Trophoblast cell (in vitro differentiated cells and primary cell): ENCODE measurements around the gene LMAN1L.
A peak's percentile ranks its signal among the peaks of the same experiment; 100 is the strongest.

Experiments used
- DNase-seq, 2 donors: peaks; one replicate each; pipeline ENCODE4 v3.0.0-alpha.2; 2016
- H2AFZ ChIP-seq: 2 replicates; pipeline ENCODE4 v1.6.1; 2013; ENCODE audit warnings: low read length, moderate library complexity, mild to moderate bottlenecking; ENCODE audit not compliant: insufficient read depth, poor library complexity
- H2AK5ac ChIP-seq: 2 replicates; pipeline ENCODE4 v1.6.1; 2013; ENCODE audit warnings: mild to moderate bottlenecking, low read length
- H2BK120ac ChIP-seq: 2 replicates; pipeline ENCODE4 v1.6.1; 2013; ENCODE audit warnings: low read length, mild to moderate bottlenecking, moderate library complexity; ENCODE audit not compliant: insufficient read depth, poor library complexity
- H2BK12ac ChIP-seq: 2 replicates; pipeline ENCODE4 v1.6.1; 2013; ENCODE audit warnings: mild to moderate bottlenecking, low read length, moderate library complexity
- H2BK5ac ChIP-seq: 2 replicates; pipeline ENCODE4 v1.6.1; 2013; ENCODE audit warnings: low read length, low read depth, moderate library complexity, mild to moderate bottlenecking; ENCODE audit not compliant: poor library complexity
- H3K14ac ChIP-seq: 2 replicates; pipeline ENCODE4 v1.6.1; 2013; ENCODE audit warnings: mild to moderate bottlenecking, low read length
- H3K18ac ChIP-seq: 2 replicates; pipeline ENCODE4 v1.6.1; 2013; ENCODE audit warnings: mild to moderate bottlenecking, low read length
- H3K23ac ChIP-seq: 2 replicates; pipeline ENCODE4 v1.6.1; 2013; ENCODE audit warnings: low read length
- H3K27ac ChIP-seq: 2 replicates; pipeline ENCODE4 v1.5.1; 2013; ENCODE audit warnings: low read depth, mild to moderate bottlenecking, inconsistent platforms, low read length, moderate library complexity
- H3K27me3 ChIP-seq: 2 replicates; pipeline ENCODE4 v1.6.1; 2013; ENCODE audit warnings: inconsistent platforms, mild to moderate bottlenecking, low read length, moderate library complexity; ENCODE audit not compliant: insufficient read depth
- H3K36me3 ChIP-seq, 2 experiments: 1 replicate in 1 of 2; 2 replicates in 1 of 2; pipeline ENCODE4 v1.6.1; 2013; ENCODE audit warnings: low read length in 2 of 2, mild to moderate bottlenecking in 2 of 2, moderate library complexity in 1 of 2; ENCODE audit not compliant: insufficient read depth in 2 of 2, control insufficient read depth in 1 of 2
- H3K4ac ChIP-seq: 2 replicates; pipeline ENCODE4 v1.6.1; 2013; ENCODE audit warnings: low read depth, mild to moderate bottlenecking, low read length, moderate library complexity
- H3K4me1 ChIP-seq, 2 experiments: 1 replicate in 1 of 2; 2 replicates in 1 of 2; pipeline ENCODE4 v1.6.1; 2013; ENCODE audit warnings: low read length in 2 of 2, mild to moderate bottlenecking in 2 of 2, moderate library complexity in 1 of 2; ENCODE audit not compliant: insufficient read depth in 2 of 2, control insufficient read depth in 1 of 2
- H3K4me2 ChIP-seq: 2 replicates; pipeline ENCODE4 v1.6.1; 2013; ENCODE audit warnings: inconsistent platforms, mild to moderate bottlenecking, low read length, moderate library complexity
- H3K4me3 ChIP-seq: 2 replicates; pipeline ENCODE4 v1.5.1; 2013; ENCODE audit warnings: mild to moderate bottlenecking, low read depth, low read length, inconsistent platforms
- H3K79me1 ChIP-seq: one replicate; pipeline ENCODE4 v1.6.1; 2013; ENCODE audit warnings: low read length
- H3K79me2 ChIP-seq: 2 replicates; pipeline ENCODE4 v1.6.1; 2013; ENCODE audit warnings: low read length, mild to moderate bottlenecking; ENCODE audit not compliant: control insufficient read depth, insufficient read depth, poor library complexity
- H3K9ac ChIP-seq: 2 replicates; pipeline ENCODE4 v1.6.1; 2013; ENCODE audit warnings: mild to moderate bottlenecking, low read length
- H3K9me3 ChIP-seq: 2 replicates; pipeline ENCODE4 v1.6.1; 2013; ENCODE audit warnings: low read depth, mild to moderate bottlenecking, control low read depth, inconsistent platforms, low read length; ENCODE audit not compliant: insufficient read depth
- H4K12ac ChIP-seq: 2 replicates; pipeline ENCODE4 v1.6.1; 2013; ENCODE audit warnings: low read depth, mild to moderate bottlenecking, low read length, moderate library complexity
- H4K8ac ChIP-seq: 2 replicates; pipeline ENCODE4 v1.6.1; 2013; ENCODE audit warnings: low read depth, mild to moderate bottlenecking, low read length, moderate library complexity
- H4K91ac ChIP-seq: one replicate; pipeline ENCODE4 v1.6.1; 2013; ENCODE audit warnings: low read depth, mild to moderate bottlenecking, low read length, moderate library complexity
- WGBS: extraction: QIAGEN DNeasy Blood & Tissue Kit; methylation state at CpG from one replicate; pipeline ENCODE4 v1.1.7; 2013; ENCODE audit warnings: missing lambda C conversion rate; ENCODE audit not compliant: insufficient read length, insufficient coverage; ENCODE audit errors: extremely low coverage; 5-methylcytosine and 5-hydroxymethylcytosine counted together

LMAN1L gene

DNA sequence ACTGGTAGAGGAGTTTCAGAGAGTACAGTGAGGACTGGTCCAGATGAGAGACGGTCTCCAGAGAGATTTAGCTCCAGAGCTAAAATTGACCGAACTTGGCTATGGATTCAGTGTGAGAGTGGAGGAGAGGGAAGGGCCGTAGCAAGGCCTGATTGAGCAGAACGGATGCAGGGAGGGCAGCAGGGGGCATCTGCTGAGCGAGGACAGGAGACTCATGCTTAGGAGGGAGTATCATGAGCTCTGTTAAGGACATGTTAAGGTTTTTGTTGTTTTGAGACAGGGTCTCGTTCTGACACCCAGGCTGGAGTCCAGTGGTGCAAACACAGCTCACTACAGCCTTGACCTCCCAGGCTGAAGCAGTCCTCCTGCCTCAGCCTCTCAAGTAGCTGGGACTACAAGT, 7.7 kb upstream of the LMAN1L start:
- H3K9ac ChIP-seq = no peak overlapping the region
- no peaks in the 10 kb centered on the region for H3K79me2 ChIP-seq
- H3K14ac ChIP-seq = no peak overlapping the region
- no peak overlapping the region for H3K4me3 ChIP-seq
- H3K9me3 ChIP-seq = no peaks in the 10 kb centered on the region
- no peak overlapping the region for H4K91ac ChIP-seq
- no peaks in the 10 kb centered on the region for H3K27me3 ChIP-seq
- no peaks in the 10 kb centered on the region for H3K4me1 ChIP-seq
- H2AFZ ChIP-seq = no peak overlapping the region
- no peak overlapping the region for H4K12ac ChIP-seq
- H3K4ac ChIP-seq = no peak overlapping the region
- H2AK5ac ChIP-seq = no peak overlapping the region
- H3K18ac ChIP-seq = no peak overlapping the region
- H2BK12ac ChIP-seq = no peak overlapping the region
- H3K27ac ChIP-seq = no peak overlapping the region
- peaks cover 33 to 41% of the 10 kb centered on the region in 2 experiments for H3K36me3 ChIP-seq
- H4K8ac ChIP-seq = no peak overlapping the region
- H2BK120ac ChIP-seq = no peak overlapping the region
- DNase-seq = no peak
- no peak overlapping the region for H2BK5ac ChIP-seq
- H3K79me1 ChIP-seq = no peaks in the 10 kb centered on the region
- no peak overlapping the region for H3K4me2 ChIP-seq
- no CpG with 5 or more reads among the region's 6 CpGs for WGBS
- H3K23ac ChIP-seq = no peak overlapping the region

DNA sequence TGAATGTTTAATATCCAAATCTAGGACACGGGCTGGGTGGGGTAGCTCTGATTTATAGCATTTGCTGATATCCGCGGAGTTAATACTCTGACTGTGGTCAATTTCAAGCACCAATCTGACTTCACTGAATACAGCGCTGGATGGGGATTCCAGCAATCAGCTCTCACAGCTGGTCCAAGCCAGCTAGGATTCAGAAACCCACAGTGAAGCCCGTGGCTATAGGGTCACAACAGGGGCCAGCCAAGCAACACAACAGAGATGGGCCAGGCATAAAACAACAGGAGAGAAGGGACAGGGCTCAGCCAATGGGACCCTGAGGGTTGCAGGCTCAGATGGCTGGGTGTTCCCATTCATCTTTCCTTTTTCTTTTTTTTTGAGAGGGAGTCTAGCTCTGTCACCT, 5.4 kb upstream of the LMAN1L start:
- Histone ChIP-seq H3K18ac (no peak overlapping the region), H4K8ac (no peak overlapping the region), H2BK12ac (no peak overlapping the region), H2AFZ (no peak overlapping the region), H3K4me1 (no peaks in the 10 kb centered on the region), H4K91ac (no peak overlapping the region), H2BK120ac (no peak overlapping the region), H3K9me3 (no peaks in the 10 kb centered on the region), H3K9ac (no peak overlapping the region), H4K12ac (no peak overlapping the region), H3K23ac (no peak overlapping the region), H3K4me2 (no peak overlapping the region), H2AK5ac (no peak overlapping the region), H2BK5ac (no peak overlapping the region), H3K79me2 (no peaks in the 10 kb centered on the region), H3K27ac (no peak overlapping the region), H3K36me3 (peaks cover 15 to 18% of the 10 kb centered on the region in 2 experiments), H3K14ac (no peak overlapping the region), H3K27me3 (no peaks in the 10 kb centered on the region), H3K4ac (no peak overlapping the region), H3K79me1 (no peaks in the 10 kb centered on the region), H3K4me3 (no peak overlapping the region)
- no peak for DNase-seq
- WGBS = no CpG with 5 or more reads among the region's 5 CpGs

DNA sequence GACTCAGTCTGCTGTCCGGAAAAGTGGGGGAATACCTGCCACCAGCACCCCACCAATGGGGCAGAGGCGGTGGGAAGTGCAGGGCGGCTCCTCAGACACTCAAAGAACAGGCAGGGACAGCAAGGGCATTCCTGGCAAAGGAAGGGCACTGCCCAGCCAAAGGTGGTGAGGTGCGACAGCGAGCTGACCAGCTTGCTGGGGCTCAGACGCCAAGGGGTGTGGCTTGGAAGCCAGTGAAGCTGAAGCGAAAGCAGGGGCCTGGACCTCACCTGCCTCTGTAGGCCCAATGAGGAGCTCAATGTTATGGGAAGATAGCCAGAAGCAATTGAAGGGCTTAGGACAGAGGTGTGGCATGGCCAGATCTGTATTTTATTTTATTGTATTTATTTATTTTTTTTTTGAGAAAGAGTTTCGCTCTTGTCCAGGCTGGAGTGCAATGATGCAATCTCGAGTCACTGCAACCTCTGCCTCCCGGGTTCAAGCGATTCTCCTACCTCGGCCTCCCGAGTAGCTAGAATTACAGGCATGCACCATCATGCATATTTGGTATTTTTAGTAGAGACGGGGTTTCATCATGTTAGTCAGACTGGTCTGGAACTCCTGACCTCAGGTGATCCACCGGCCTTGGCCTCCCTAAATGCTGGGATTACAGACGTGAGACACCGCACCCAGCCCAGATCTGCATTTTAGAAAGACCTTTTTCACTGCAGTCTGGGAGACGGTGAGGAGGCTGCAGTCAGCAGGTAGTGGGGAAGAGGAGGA, 4.4 kb upstream of the LMAN1L start:
- no peak overlapping the region for H4K91ac ChIP-seq
- no peak overlapping the region for H4K12ac ChIP-seq
- no peak overlapping the region for H3K4me3 ChIP-seq
- peaks cover 7 to 9% of the 10 kb centered on the region in 2 experiments for H3K36me3 ChIP-seq
- WGBS = no CpG with 5 or more reads among the region's 18 CpGs
- no peak overlapping the region for H2BK12ac ChIP-seq
- H3K27ac ChIP-seq = no peak overlapping the region
- H3K18ac ChIP-seq = no peak overlapping the region
- no peak overlapping the region for H3K9ac ChIP-seq
- no peak overlapping the region for H2BK5ac ChIP-seq
- no peaks in the 10 kb centered on the region for H3K79me2 ChIP-seq
- H2AFZ ChIP-seq = no peak overlapping the region
- no peak overlapping the region for H3K14ac ChIP-seq
- H3K27me3 ChIP-seq = no peaks in the 10 kb centered on the region
- no peaks in the 10 kb centered on the region for H3K79me1 ChIP-seq
- no peak overlapping the region for H4K8ac ChIP-seq
- H3K9me3 ChIP-seq = peaks cover 2% of the 10 kb centered on the region
- no peaks in the 10 kb centered on the region for H3K4me1 ChIP-seq
- no peak overlapping the region for H3K4me2 ChIP-seq
- H3K23ac ChIP-seq = no peak overlapping the region
- no peak overlapping the region for H2AK5ac ChIP-seq
- DNase-seq = peak; percentile 84 to 89
- H3K4ac ChIP-seq = no peak overlapping the region
- H2BK120ac ChIP-seq = no peak overlapping the region

DNA sequence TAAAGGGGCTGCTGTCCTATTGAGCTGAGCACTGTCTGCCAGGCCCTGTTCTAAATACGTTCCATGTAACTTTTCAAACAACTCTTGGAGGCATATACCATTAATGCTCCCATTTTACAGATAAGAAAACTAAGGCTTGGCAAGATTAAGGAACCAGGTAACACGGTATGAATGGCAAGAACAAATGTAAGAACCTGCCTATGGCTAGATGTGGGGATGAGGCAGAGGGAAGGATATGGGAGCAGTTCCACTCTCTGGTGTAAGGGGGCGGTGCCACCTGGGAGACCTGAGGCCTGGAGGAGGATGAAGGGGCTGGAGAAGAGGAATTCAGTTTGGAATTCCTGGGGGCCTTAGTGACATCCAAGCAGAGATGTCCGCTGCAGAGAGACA, 3.8 kb upstream of the LMAN1L start:
- no peak overlapping the region for H3K14ac ChIP-seq
- H2AK5ac ChIP-seq = no peak overlapping the region
- H3K4ac ChIP-seq = no peak overlapping the region
- H3K4me3 ChIP-seq = no peak overlapping the region
- H3K4me2 ChIP-seq = no peak overlapping the region
- H2BK5ac ChIP-seq = no peak overlapping the region
- H4K8ac ChIP-seq = no peak overlapping the region
- H2BK12ac ChIP-seq = no peak overlapping the region
- H3K79me1 ChIP-seq = no peaks in the 10 kb centered on the region
- H3K9ac ChIP-seq = no peak overlapping the region
- no peaks in the 10 kb centered on the region for H3K27me3 ChIP-seq
- H3K18ac ChIP-seq = no peak overlapping the region
- H2BK120ac ChIP-seq = no peak overlapping the region
- peaks cover under 1 to 3% of the 10 kb centered on the region in 2 experiments for H3K36me3 ChIP-seq
- H3K9me3 ChIP-seq = peaks cover 2% of the 10 kb centered on the region
- no peak overlapping the region for H4K12ac ChIP-seq
- no peak overlapping the region for H4K91ac ChIP-seq
- no peak for DNase-seq
- no peaks in the 10 kb centered on the region for H3K79me2 ChIP-seq
- H2AFZ ChIP-seq = no peak overlapping the region
- H3K23ac ChIP-seq = no peak overlapping the region
- WGBS = no CpG with 5 or more reads among the region's 4 CpGs
- H3K27ac ChIP-seq = no peak overlapping the region
- no peaks in the 10 kb centered on the region for H3K4me1 ChIP-seq
